HL-60 (cell line): Measurements from ENCODE around the gene TMEM204.

Experiments used
- DNase-seq, 2 experiments: peaks; one replicate each; pipeline ENCODE4 v3.0.0-alpha.2; 2010 to 2020; ENCODE audit warnings: low read depth in 1 of 2, low spot score in 1 of 2
- H3K27ac ChIP-seq: fragments of 250-450 bp; sonication (Bioruptor Pico); replicated peaks from 2 replicates; pipeline ENCODE4 v1.5.1; 2020; ENCODE audit warnings: mild to moderate bottlenecking, moderate library complexity
- H3K27me3 ChIP-seq: fragments of 250-450 bp; sonication (Bioruptor Pico); 2 replicates; pipeline ENCODE4 v1.5.1; 2021; ENCODE audit warnings: mild to moderate bottlenecking, moderate library complexity; ENCODE audit not compliant: insufficient read depth, poor library complexity, severe bottlenecking
- H3K4me3 ChIP-seq: replicated peaks from 2 replicates; pipeline ENCODE4 v1.5.1; 2011; ENCODE audit warnings: mild to moderate bottlenecking, control low read depth, low read length; ENCODE audit not compliant: insufficient read depth
- CTCF ChIP-seq: IDR thresholded peaks from one replicate; pipeline ENCODE4 v1.5.1; 2011; ENCODE audit warnings: low read length, control low read depth, inconsistent platforms; ENCODE audit not compliant: insufficient read depth
- GABPA ChIP-seq: IDR thresholded peaks from 2 replicates; pipeline ENCODE4 v1.6.1; 2012; ENCODE audit warnings: low read depth
- POLR2AphosphoS5 ChIP-seq: IDR thresholded peaks from 2 replicates; pipeline ENCODE4 v1.6.1; 2012; ENCODE audit warnings: low read depth
- SPI1 ChIP-seq: IDR thresholded peaks from 2 replicates; pipeline ENCODE4 v1.6.1; 2012; ENCODE audit warnings: low read depth, mild to moderate bottlenecking, borderline replicate concordance
- TF ChIP-seq, protein P1 (sequence below): IDR thresholded peaks from 2 replicates; pipeline ENCODE4 v1.6.1; 2012; ENCODE audit warnings: low read depth; ENCODE audit not compliant: insufficient replicate concordance

Gene TMEM204

DNA sequence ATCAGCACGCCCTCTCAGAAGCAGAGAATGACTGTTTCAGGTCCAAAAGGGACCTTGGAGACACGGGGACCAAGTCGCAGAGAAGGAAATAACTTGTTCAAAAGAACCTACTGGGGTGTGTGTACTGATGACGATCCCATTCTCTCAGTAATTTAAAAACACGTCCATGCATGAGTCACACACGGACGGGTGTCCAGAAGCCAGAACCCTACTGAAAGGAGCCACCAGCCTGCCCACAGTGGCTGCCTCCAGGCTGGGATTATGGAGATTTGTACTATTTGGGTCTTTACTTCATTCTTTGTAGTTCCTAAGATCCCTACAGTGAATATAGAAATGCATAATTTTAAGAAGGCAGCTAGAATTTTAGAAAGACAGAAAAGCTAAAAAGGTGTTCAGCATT, 27.8 kb downstream of the TMEM204 start:
- DNase-seq = no peak
- no peak for TF ChIP-seq GABPA
- no peak for TF ChIP-seq SPI1
- TF ChIP-seq, protein P1, sequence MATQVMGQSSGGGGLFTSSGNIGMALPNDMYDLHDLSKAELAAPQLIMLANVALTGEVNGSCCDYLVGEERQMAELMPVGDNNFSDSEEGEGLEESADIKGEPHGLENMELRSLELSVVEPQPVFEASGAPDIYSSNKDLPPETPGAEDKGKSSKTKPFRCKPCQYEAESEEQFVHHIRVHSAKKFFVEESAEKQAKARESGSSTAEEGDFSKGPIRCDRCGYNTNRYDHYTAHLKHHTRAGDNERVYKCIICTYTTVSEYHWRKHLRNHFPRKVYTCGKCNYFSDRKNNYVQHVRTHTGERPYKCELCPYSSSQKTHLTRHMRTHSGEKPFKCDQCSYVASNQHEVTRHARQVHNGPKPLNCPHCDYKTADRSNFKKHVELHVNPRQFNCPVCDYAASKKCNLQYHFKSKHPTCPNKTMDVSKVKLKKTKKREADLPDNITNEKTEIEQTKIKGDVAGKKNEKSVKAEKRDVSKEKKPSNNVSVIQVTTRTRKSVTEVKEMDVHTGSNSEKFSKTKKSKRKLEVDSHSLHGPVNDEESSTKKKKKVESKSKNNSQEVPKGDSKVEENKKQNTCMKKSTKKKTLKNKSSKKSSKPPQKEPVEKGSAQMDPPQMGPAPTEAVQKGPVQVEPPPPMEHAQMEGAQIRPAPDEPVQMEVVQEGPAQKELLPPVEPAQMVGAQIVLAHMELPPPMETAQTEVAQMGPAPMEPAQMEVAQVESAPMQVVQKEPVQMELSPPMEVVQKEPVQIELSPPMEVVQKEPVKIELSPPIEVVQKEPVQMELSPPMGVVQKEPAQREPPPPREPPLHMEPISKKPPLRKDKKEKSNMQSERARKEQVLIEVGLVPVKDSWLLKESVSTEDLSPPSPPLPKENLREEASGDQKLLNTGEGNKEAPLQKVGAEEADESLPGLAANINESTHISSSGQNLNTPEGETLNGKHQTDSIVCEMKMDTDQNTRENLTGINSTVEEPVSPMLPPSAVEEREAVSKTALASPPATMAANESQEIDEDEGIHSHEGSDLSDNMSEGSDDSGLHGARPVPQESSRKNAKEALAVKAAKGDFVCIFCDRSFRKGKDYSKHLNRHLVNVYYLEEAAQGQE = no peak
- TF ChIP-seq POLR2AphosphoS5 = no peak
- TF ChIP-seq CTCF = no peak
- no peaks in the 10 kb centered on the region for H3K27me3 ChIP-seq

DNA sequence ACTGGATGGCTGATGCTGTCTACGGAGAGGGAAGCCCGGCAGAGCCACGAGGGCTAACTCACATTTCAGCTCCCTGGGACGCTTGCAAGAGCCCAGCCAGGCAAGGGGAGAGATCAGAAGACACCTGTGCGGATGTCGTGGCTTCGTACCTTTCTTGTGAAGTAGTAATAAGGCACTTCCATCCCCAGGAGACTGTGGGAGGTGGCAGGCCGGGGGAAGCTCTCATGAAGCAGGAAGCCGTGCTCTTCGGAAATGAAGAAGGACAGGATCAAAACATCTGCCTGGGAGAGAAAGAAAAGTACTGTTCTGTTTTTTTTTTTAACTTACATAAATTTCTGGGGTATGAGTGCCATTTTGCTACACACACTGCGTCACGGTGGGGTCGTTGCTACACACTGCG, 28.4 kb downstream of the TMEM204 start:
- TF ChIP-seq POLR2AphosphoS5 = no peak
- no peak for TF ChIP-seq SPI1
- TF ChIP-seq, protein P1 = no peak
- no peak for TF ChIP-seq CTCF
- Histone ChIP-seq H3K27ac (no peak overlapping the region), H3K27me3 (no peaks in the 10 kb centered on the region), H3K4me3 (no peak overlapping the region)
- DNase-seq = no peak

More for the DNA sequence above, 27.8 kb downstream of the TMEM204 start:
- Histone ChIP-seq H3K4me3 (no peak overlapping the region), H3K27ac (no peak overlapping the region)

- no peaks in the 10 kb centered on the region for H3K27me3 ChIP-seq
- TF ChIP-seq GABPA = no peak
- no peak for TF ChIP-seq CTCF
- TF ChIP-seq, protein P1 = no peak
- no peak for TF ChIP-seq SPI1
- no peak for TF ChIP-seq POLR2AphosphoS5
- no peak overlapping the region for H3K27ac ChIP-seq
- DNase-seq = no peak
- no peak overlapping the region for H3K4me3 ChIP-seq
Observed at GRCh38 chr16:1563786-1564185, 30.3 kb downstream of the TMEM204 start.
